ENCODE results near the gene WDFY2. TPM values are rescaled to one million over a fixed set of nuclear protein-coding genes. Genes with fewer than 3 reads are reported as not detected.

WDFY2 gene
- total RNA-seq, 1 donor from 2014 or later, result 20.7 TPM

DNA sequence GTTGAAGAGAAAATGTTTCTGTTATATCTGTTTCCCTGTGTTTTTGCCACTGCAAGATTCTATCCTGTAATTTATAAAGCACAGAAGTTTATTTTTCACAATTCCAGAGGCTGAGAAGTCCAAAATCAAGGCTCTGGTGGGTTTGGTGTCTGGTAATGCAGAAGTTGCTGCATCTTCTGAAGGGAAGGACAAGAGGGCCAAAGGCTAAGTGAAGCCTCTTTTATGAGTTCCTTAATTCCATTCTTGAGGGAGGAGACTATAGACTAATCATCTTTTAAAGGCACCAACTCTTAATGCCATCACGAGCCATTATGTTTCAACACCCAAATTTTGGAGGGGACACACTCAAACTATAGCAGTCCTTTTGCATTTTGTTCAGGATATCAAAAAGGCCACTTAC lies 34.1 kb upstream of the WDFY2 start:
- H3K27ac Mint-ChIP-seq (ENCODE audit: unreplicated experiment), result no peak overlapping the region
- H3K9me3 Mint-ChIP-seq, result peaks cover 4% of the 10 kb centered on the region
- H3K36me3 Mint-ChIP-seq (ENCODE audit: low read depth), result no peaks in the 10 kb centered on the region
- no peak for DNase-seq (ENCODE audit: low read depth, low spot score)
- no peak for TF ChIP-seq CTCF (conservative IDR thresholded peaks at IDR 0.05)
- H3K4me3 Mint-ChIP-seq, result no peak overlapping the region
- peaks cover 6% of the 10 kb centered on the region for H3K4me1 Mint-ChIP-seq
- no peaks in the 10 kb centered on the region for H3K27me3 Mint-ChIP-seq (ENCODE audit: low read depth)

- no peak overlapping the region for H3K4me3 Mint-ChIP-seq
- no peaks in the 10 kb centered on the region for H3K36me3 Mint-ChIP-seq (ENCODE audit: low read depth)
- H3K9me3 Mint-ChIP-seq, result no peaks in the 10 kb centered on the region
- peaks cover 7% of the 10 kb centered on the region for H3K4me1 Mint-ChIP-seq
- DNase-seq (ENCODE audit: low read depth, low spot score), result no peak
- no peak overlapping the region for H3K27ac Mint-ChIP-seq (ENCODE audit: unreplicated experiment)
- TF ChIP-seq CTCF (conservative IDR thresholded peaks at IDR 0.05), result no peak
- no peaks in the 10 kb centered on the region for H3K27me3 Mint-ChIP-seq (ENCODE audit: low read depth)
Measured at GRCh38 chr13:51551416-51551815, 32.8 kb upstream of the WDFY2 start.

DNA sequence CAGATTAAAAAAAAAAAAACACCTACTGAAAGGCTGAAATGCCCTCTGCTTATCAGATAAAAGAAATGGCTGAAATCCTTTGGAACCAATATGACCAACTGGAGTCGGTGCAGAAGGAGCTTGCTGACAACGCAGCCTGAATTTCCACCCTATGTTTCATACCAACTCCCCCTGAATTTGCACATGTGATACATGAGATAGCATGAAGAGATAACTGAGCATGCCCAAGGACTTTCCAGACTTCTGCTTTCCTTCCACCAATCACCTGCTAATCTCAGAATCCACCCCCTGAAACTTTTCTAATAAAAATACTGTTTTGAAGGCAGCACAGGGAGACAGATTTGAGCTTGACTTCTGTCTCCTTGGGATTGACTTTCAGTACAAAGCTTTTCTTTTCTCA lies 32.2 kb upstream of the WDFY2 start:
- no peak overlapping the region for H3K27ac Mint-ChIP-seq (ENCODE audit: unreplicated experiment)
- no peak overlapping the region for H3K4me3 Mint-ChIP-seq
- H3K4me1 Mint-ChIP-seq, result peaks cover 10% of the 10 kb centered on the region
- no peak for DNase-seq (ENCODE audit: low read depth, low spot score)
- no peak for TF ChIP-seq CTCF (conservative IDR thresholded peaks at IDR 0.05)
- H3K9me3 Mint-ChIP-seq, result no peaks in the 10 kb centered on the region
- H3K36me3 Mint-ChIP-seq (ENCODE audit: low read depth), result no peaks in the 10 kb centered on the region
- H3K27me3 Mint-ChIP-seq (ENCODE audit: low read depth), result no peaks in the 10 kb centered on the region

DNA sequence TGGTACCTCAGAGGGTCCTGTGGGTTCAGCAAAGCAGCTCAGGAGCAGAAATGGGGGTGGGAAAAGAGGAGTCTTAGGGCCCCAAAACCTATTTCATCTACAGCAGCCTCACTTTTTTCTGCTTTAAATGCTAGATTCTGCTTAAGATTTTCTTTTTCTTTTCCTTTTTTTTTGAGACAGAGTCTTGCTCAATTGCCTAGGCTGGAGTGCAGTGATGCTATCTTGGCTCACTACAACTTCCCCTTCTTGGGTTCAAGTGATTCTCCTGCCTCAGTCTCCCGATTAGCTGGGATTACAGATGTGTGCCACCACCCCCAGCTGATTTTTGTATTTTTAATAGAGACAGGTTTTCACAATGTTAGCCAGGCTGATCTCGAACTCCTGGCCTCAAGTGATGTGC lies 30.7 kb upstream of the WDFY2 start:
- Mint-ChIP-seq H3K27me3 (ENCODE audit: low read depth) (no peaks in the 10 kb centered on the region), H3K9me3 (no peaks in the 10 kb centered on the region), H3K4me3 (no peak overlapping the region), H3K4me1 (peaks cover 9% of the 10 kb centered on the region), H3K27ac (ENCODE audit: unreplicated experiment) (no peak overlapping the region), H3K36me3 (ENCODE audit: low read depth) (no peaks in the 10 kb centered on the region)
- no peak for DNase-seq (ENCODE audit: low read depth, low spot score)
- TF ChIP-seq CTCF (conservative IDR thresholded peaks at IDR 0.05), result no peak

DNA sequence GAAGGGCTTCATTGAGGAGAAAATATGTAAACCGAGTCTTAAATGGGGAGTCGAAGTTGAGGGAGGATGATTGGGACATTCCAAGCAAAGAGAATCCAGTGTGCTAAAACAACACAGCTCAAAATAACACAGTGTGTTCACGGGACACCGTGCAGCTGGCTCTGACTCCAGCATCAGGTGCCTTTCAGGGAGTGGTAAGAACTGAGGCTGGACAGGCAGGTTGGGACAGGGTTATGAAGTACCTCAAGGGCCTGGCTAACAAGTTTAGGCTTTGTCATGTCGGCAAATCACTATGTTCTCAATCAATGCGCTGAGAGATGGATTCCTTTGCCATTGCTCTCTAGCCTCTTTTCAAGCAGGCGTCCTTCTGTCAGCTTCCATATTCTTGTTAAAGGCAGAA lies 27.5 kb upstream of the WDFY2 start:
- H3K36me3 Mint-ChIP-seq (ENCODE audit: low read depth), result no peaks in the 10 kb centered on the region
- H3K4me3 Mint-ChIP-seq, result no peak overlapping the region
- peaks cover 5% of the 10 kb centered on the region for H3K4me1 Mint-ChIP-seq
- H3K27ac Mint-ChIP-seq (ENCODE audit: unreplicated experiment), result no peak overlapping the region
- no peak for TF ChIP-seq CTCF (conservative IDR thresholded peaks at IDR 0.05)
- H3K9me3 Mint-ChIP-seq, result no peaks in the 10 kb centered on the region
- DNase-seq (ENCODE audit: low read depth, low spot score), result no peak
- H3K27me3 Mint-ChIP-seq (ENCODE audit: low read depth), result no peaks in the 10 kb centered on the region

- TF ChIP-seq CTCF (conservative IDR thresholded peaks at IDR 0.05), result no peak
- Mint-ChIP-seq H3K9me3 (no peaks in the 10 kb centered on the region), H3K4me1 (peaks cover 5% of the 10 kb centered on the region), H3K36me3 (ENCODE audit: low read depth) (no peaks in the 10 kb centered on the region), H3K27me3 (ENCODE audit: low read depth) (no peaks in the 10 kb centered on the region), H3K27ac (ENCODE audit: unreplicated experiment) (no peak overlapping the region), H3K4me3 (no peak overlapping the region)
- DNase-seq (ENCODE audit: low read depth, low spot score), result no peak
Measured at GRCh38 chr13:51557438-51557837, 26.8 kb upstream of the WDFY2 start.
